K562 (cell line): ENCODE results near the gene GGA3. TPM values are rescaled to one million over a fixed set of nuclear protein-coding genes. Genes with fewer than 3 reads are reported as not detected.

ENCODE experiments used
- ATAC-seq: fragments of 200-7000 bp; cut with Tn5 transposase; 3 replicates; pipeline ENCODE4 v1.9.1; 2020; ENCODE audit warnings: moderate library complexity
- BruUV-seq: library from RNA; stranded (reverse); fragments of 400-500 nt; replicated peaks from 2 replicates; lab custom pipeline; 2021; lab: Mats Ljungman, UMichigan
- CTCF ChIA-PET: fragments of 300-600 bp; formaldehyde crosslinking; extraction: SDS; loops from one replicate; lab custom pipeline; 2021; ENCODE audit warnings: low intra/inter-chr PET ratio; lab: Yijun Ruan, JAX
- POLR2A ChIA-PET: fragments of 300-600, 350-650 bp; sonication (Branson Sonifier 250); formaldehyde crosslinking; extraction: SDS; loops from one replicate; lab custom pipeline; 2021; ENCODE audit warnings: antibody characterized with exemption, inconsistent platforms; lab: Yijun Ruan, JAX
- DNase-seq, 4 experiments: peaks; one replicate each; pipeline versions ENCODE4 v3.0.0 to v3.0.0-alpha.2; 2011 to 2018; ENCODE audit warnings: low spot score in 3 of 4, mixed read lengths in 3 of 4; ENCODE audit errors: extremely low read depth in 1 of 4
- FAIRE-seq: peaks from 2 replicates; lab custom pipeline; 2011; peaks lifted over from hg19 to GRCh38; lab: Jason Lieb, UNC
- H2AFZ ChIP-seq: 2 replicates; pipeline ENCODE4 v1.6.0; 2011; ENCODE audit warnings: low read depth, low read length, control low read depth, inconsistent platforms
- H3K27ac ChIP-seq: fragments of 200-600 bp; 3 replicates; pipeline ENCODE4 v1.8.0; 2011; ENCODE audit warnings: low read depth, mild to moderate bottlenecking, control low read depth, inconsistent platforms, low read length, moderate library complexity, mixed read lengths; ENCODE audit errors: extremely low read depth
- H3K27me3 ChIP-seq, 2 experiments: fragments of 300-600 bp in 1 of 2; 2 replicates in 1 of 2; 3 replicates in 1 of 2; pipeline versions ENCODE4 v1.6.0 to v1.8.0; 2011; ENCODE audit warnings: inconsistent platforms in 2 of 2, low read length in 2 of 2, mild to moderate bottlenecking in 1 of 2, mixed read lengths in 1 of 2, moderate library complexity in 1 of 2; ENCODE audit not compliant: control insufficient read depth in 2 of 2, insufficient read depth in 2 of 2
- H3K36me3 ChIP-seq: fragments of 300-600 bp; 3 replicates; pipeline ENCODE4 v1.8.0; 2011; ENCODE audit warnings: mild to moderate bottlenecking, low read length, inconsistent platforms; ENCODE audit not compliant: control insufficient read depth, insufficient read depth
- H3K4me1 ChIP-seq, 2 experiments: fragments of 200-600 bp in 1 of 2; replicated peaks in 1 of 2; 2 replicates in 1 of 2; 3 replicates in 1 of 2; pipeline versions ENCODE4 v1.5.1 to v1.8.0; 2011; ENCODE audit warnings: inconsistent platforms in 2 of 2, low read length in 2 of 2, mild to moderate bottlenecking in 1 of 2, mixed read lengths in 1 of 2, moderate library complexity in 1 of 2; ENCODE audit not compliant: control insufficient read depth in 2 of 2, insufficient read depth in 2 of 2
- H3K4me2 ChIP-seq: 2 replicates; pipeline ENCODE4 v1.6.1; 2011; ENCODE audit warnings: low read length, control low read depth, inconsistent platforms, mixed read lengths; ENCODE audit not compliant: insufficient read depth
- H3K4me3 ChIP-seq: fragments of 200-600 bp; sonication (generic), shearing (Covaris generic); 2 replicates; pipeline ENCODE4 v1.5.1; 2016; ENCODE audit warnings: control low read depth, inconsistent platforms
- H3K79me2 ChIP-seq: fragments of 200-600 bp; 3 replicates; pipeline ENCODE4 v1.8.0; 2011; ENCODE audit warnings: low read length, inconsistent platforms; ENCODE audit not compliant: control insufficient read depth, insufficient read depth
- H3K9ac ChIP-seq, 2 experiments: 2 replicates each; pipeline versions ENCODE4 v1.6.0 to v1.6.1; 2011; ENCODE audit warnings: low read depth in 2 of 2, low read length in 2 of 2, control low read depth in 1 of 2, inconsistent platforms in 1 of 2, mild to moderate bottlenecking in 1 of 2, mixed read lengths in 1 of 2; ENCODE audit not compliant: insufficient read depth in 1 of 2
- H3K9me1 ChIP-seq: one replicate; pipeline ENCODE4 v1.6.0; 2011; ENCODE audit warnings: inconsistent platforms, mild to moderate bottlenecking, low read length, moderate library complexity; ENCODE audit not compliant: control insufficient read depth, insufficient read depth
- H3K9me3 ChIP-seq: replicated peaks from 2 replicates; pipeline ENCODE4 v1.5.1; 2011; ENCODE audit warnings: low read depth, low read length, inconsistent platforms; ENCODE audit not compliant: control insufficient read depth, insufficient read depth
- H4K20me1 ChIP-seq: replicated peaks from 2 replicates; pipeline ENCODE4 v1.6.1; 2011; ENCODE audit warnings: low read length, inconsistent platforms, mixed read lengths; ENCODE audit not compliant: control insufficient read depth, insufficient read depth
- ADNP ChIP-seq: fragments of 200-800 bp; sonication (Bioruptor generic); IDR thresholded peaks from 2 replicates; pipeline ENCODE4 v1.6.1; 2016; ENCODE audit warnings: missing genetic modification characterization, missing compliant biosample characterization
- BCOR ChIP-seq: fragments of 450-650 bp; IDR thresholded peaks from 2 replicates; pipeline ENCODE4 v1.6.1; 2016
- CBX3 ChIP-seq, 2 experiments: IDR thresholded peaks; 1 replicate in 1 of 2; 2 replicates in 1 of 2; pipeline ENCODE4 v1.6.1; 2012; ENCODE audit warnings: inconsistent platforms in 2 of 2, low read length in 2 of 2, borderline replicate concordance in 1 of 2, control low read depth in 1 of 2
- CHD4 ChIP-seq: fragments of 200-600 bp; sonication (generic); IDR thresholded peaks from 3 replicates; pipeline ENCODE4 v1.6.1; 2012; ENCODE audit warnings: low read depth, mild to moderate bottlenecking, mixed read lengths, low read length, inconsistent platforms; ENCODE audit not compliant: insufficient read depth, insufficient replicate concordance, poor library complexity, severe bottlenecking
- FOXJ3 ChIP-seq: sonication (generic); formaldehyde crosslinking; IDR thresholded peaks from 2 replicates; pipeline ENCODE4 v1.4.0; 2020; ENCODE audit warnings: mild to moderate bottlenecking, missing genetic modification reagents
- HDAC2 ChIP-seq: fragments of 450-650 bp; IDR thresholded peaks from 2 replicates; pipeline ENCODE4 v1.6.1; 2016; ENCODE audit warnings: mild to moderate bottlenecking
- HNRNPK ChIP-seq: fragments of 200-400 bp; formaldehyde crosslinking; IDR thresholded peaks from one replicate; pipeline ENCODE4 v1.6.1; 2018; ENCODE audit warnings: mild to moderate bottlenecking, low read depth, low read length; ENCODE audit not compliant: poor library complexity, severe bottlenecking
- KDM1A ChIP-seq, 2 experiments: fragments of 450-650 bp; IDR thresholded peaks; 2 replicates each; pipeline ENCODE4 v1.6.1; 2016; ENCODE audit warnings: mild to moderate bottlenecking in 2 of 2
- KDM5B ChIP-seq: fragments of 200-600 bp; sonication (generic); IDR thresholded peaks from 2 replicates; pipeline ENCODE4 v1.6.1; 2012; ENCODE audit warnings: low read depth, mild to moderate bottlenecking, moderate library complexity, low read length, control low read depth, inconsistent platforms; ENCODE audit not compliant: insufficient replicate concordance
- KLF1 ChIP-seq: fragments of 450-650 bp; IDR thresholded peaks from 2 replicates; pipeline ENCODE4 v1.6.1; 2016; ENCODE audit warnings: missing genetic modification characterization, missing compliant biosample characterization
- POLR2A ChIP-seq: fragments of 450-650 bp; conservative IDR thresholded peaks from 2 replicates; pipeline ENCODE4 v1.6.1; 2016
- POLR2G ChIP-seq: fragments of 200-400 bp; formaldehyde crosslinking; IDR thresholded peaks from 2 replicates; pipeline ENCODE4 v1.6.1; 2017; ENCODE audit warnings: low read depth, mild to moderate bottlenecking, antibody characterized with exemption, low read length, moderate library complexity
- PTRF ChIP-seq: fragments of 450-650 bp; IDR thresholded peaks from 2 replicates; pipeline ENCODE4 v1.6.1; 2016; ENCODE audit warnings: mild to moderate bottlenecking, missing genetic modification characterization, missing compliant biosample characterization
- RBFOX2 ChIP-seq: fragments of 200-400 bp; formaldehyde crosslinking; IDR thresholded peaks from 2 replicates; pipeline ENCODE4 v1.6.1; 2017; ENCODE audit warnings: low read depth, mild to moderate bottlenecking, low read length, moderate library complexity
- RCOR1 ChIP-seq, 2 experiments: IDR thresholded peaks; 2 replicates each; pipeline ENCODE4 v1.6.1; 2012; ENCODE audit warnings: low read depth in 2 of 2, low read length in 2 of 2, borderline replicate concordance in 1 of 2, improper control_type of control experiment in 1 of 2
- SMARCA5 ChIP-seq: fragments of 450-650 bp; IDR thresholded peaks from 2 replicates; pipeline ENCODE4 v1.6.1; 2016
- XRCC3 ChIP-seq: fragments of 450-650 bp; IDR thresholded peaks from 2 replicates; pipeline ENCODE4 v1.6.1; 2017; ENCODE audit warnings: mild to moderate bottlenecking, moderate library complexity
- ZNF134 ChIP-seq: fragments of 250-450 bp; sonication (Bioruptor Pico); conservative IDR thresholded peaks from 2 replicates; pipeline ENCODE4 v1.4.0; 2020
- ZNF23 ChIP-seq: fragments of 250-450 bp; sonication (Bioruptor Pico); IDR thresholded peaks from 2 replicates; pipeline ENCODE4 v1.4.0; 2020; ENCODE audit warnings: mild to moderate bottlenecking
- WGBS: fragments of 100-300 bp; shearing (Covaris generic); methylation state at CpG from one replicate; pipeline ENCODE4 v1.1.6; 2016; ENCODE audit warnings: low coverage, mixed read lengths; ENCODE audit not compliant: insufficient coverage; ENCODE audit errors: missing lambda C conversion rate; 5-methylcytosine and 5-hydroxymethylcytosine counted together
- in situ Hi-C: fragments of 300-500 bp; cut with MboI; formaldehyde crosslinking; loops from 4 replicates; pipeline ENCODE4 v1.15.0; 2018; ENCODE audit warnings: inconsistent platforms, mixed read lengths
- intact Hi-C: fragments of 100-400 bp; cut with micrococcal nuclease; formaldehyde crosslinking; loops from 2 replicates; pipeline ENCODE4 v1.14.2; 2022
- polyA plus RNA-seq, 8 experiments: library from polyadenylated mRNA; depleted of rRNA in 4 of 8; stranded (reverse) in 5 of 8; unstranded in 3 of 8; fragments of >200 nt; fragmentation: Nextera tagmentation in 2 of 8; fragmentation: Illumina TruSeq in 1 of 8; extraction: Ambion mirVana in 2 of 8; extraction: Trizol in 1 of 8; gene quantifications; 2 replicates each; pipeline versions ENCODE4 v1.2.1 to v1.2.3, GENCODE V29; 2011 to 2014; ENCODE audit warnings: inconsistent platforms in 1 of 8, missing spikeins in 1 of 8
- total RNA-seq, 7 experiments: library from RNA; depleted of rRNA in 6 of 7; stranded (reverse); fragments of >200 nt in 6 of 7; fragmentation: Illumina TruSeq in 2 of 7; extraction: Trizol in 2 of 7; gene quantifications; 2 replicates each; pipeline versions ENCODE4 v1.2.1 to v1.2.3, GENCODE V29; 2011 to 2021; ENCODE audit warnings: low replicate concordance in 1 of 7
- TF ChIP-seq, protein P1 (sequence below): fragments of 250-450 bp; sonication (Bioruptor Pico); IDR thresholded peaks from 2 replicates; pipeline ENCODE4 v1.8.0; 2022; ENCODE audit warnings: inconsistent platforms

The GGA3 gene
- total and polyA plus RNA-seq, 9 of the 15 experiments (the other 6 are each of a cell fraction or from before 2014, with no cell fraction given) = 5.7 to 64.9 (median 25.4) TPM

- WGBS = 95% methylated on average over 13 of the region's 13 CpGs
- H3K27me3 ChIP-seq = no peaks in the 10 kb centered on the region
- H3K27ac ChIP-seq = no peak overlapping the region
- H3K36me3 ChIP-seq = peaks cover 46% of the 10 kb centered on the region; the same call in 2 of the 3 replicates
- CTCF ChIA-PET = interaction anchor here (0.8 kb wide), 1 partner anchor 147 kb away, joined by 3 read pairs; no protein-coding TSS in a partner anchor
- FAIRE-seq (no peak), DNase-seq (no peak), ATAC-seq (no peak)
- no peak overlapping the region for H2AFZ ChIP-seq
- no peak overlapping the region for H3K4me2 ChIP-seq
- in situ Hi-C loops = loop anchor here (10.0 kb wide), 1 partner anchor 148 kb away; no protein-coding TSS in a partner anchor
- POLR2A ChIA-PET = interaction anchor here (0.6 to 3.2 kb wide), 10 partner anchors 8 to 273 kb away, joined by 3 to 23 read pairs (median 4); partner anchors contain the start of genes GRB2 and SLC25A19
- H3K4me3 ChIP-seq = no peak overlapping the region
- peak overlapping the region in 1 of 2 experiments; percentile 32; a peak in 2 of 4 replicates for H3K9ac ChIP-seq
- H3K4me1 ChIP-seq = peaks cover 23 to 44% of the 10 kb centered on the region in 2 experiments; a peak in 4 of 5 replicates
- no TSS peak for BruUV-seq
- peaks cover 38% of the 10 kb centered on the region for H3K79me2 ChIP-seq
- H3K9me3 ChIP-seq = no peaks in the 10 kb centered on the region
- H4K20me1 ChIP-seq = no peaks in the 10 kb centered on the region
- intact Hi-C loops = no loop called here
- H3K9me1 ChIP-seq = no peaks in the 10 kb centered on the region
- TF ChIP-seq POLR2A (peak; percentile 14; the same call in 1 of the 2 replicates), FOXJ3 (CRISPR knock-in tag) (no peak), CBX3 (IDR thresholded peaks at IDR 0.05; ENCODE audit: borderline replicate concordance in 1 of 2, low read length in 2 of 2) (0 out of 3 replicates have a peak, but pooled peaks of 1 of the 2 experiments have one; percentile 34), POLR2G (peak; percentile 41; the same call in 1 of the 2 replicates), HNRNPK (no peak), KDM5B (no peak), BCOR (peak; percentile 96), PTRF (tag) (no peak), RCOR1 (IDR thresholded peaks at IDR 0.05; ENCODE audit: borderline replicate concordance in 1 of 2, low read depth in 2 of 2, low read length in 2 of 2) (peak in 1 of 2 experiments; percentile 87; a peak in 2 of 4 replicates), KDM1A (IDR thresholded peaks at IDR 0.05) (peak in 1 of 2 experiments; percentile 79; a peak in 2 of 4 replicates), XRCC3 (no peak), CHD4 (peak; percentile 87), HDAC2 (peak; percentile 50; the same call in 1 of the 2 replicates), RBFOX2 (peak; percentile 37; the same call in 1 of the 2 replicates), SMARCA5 (peak; percentile 78), KLF1 (tag) (no peak), ZNF23 (CRISPR knock-in tag) (no peak), ADNP (tag) (peak; percentile 93), ZNF134 (CRISPR knock-in tag) (no peak)
- TF ChIP-seq, protein P1, sequence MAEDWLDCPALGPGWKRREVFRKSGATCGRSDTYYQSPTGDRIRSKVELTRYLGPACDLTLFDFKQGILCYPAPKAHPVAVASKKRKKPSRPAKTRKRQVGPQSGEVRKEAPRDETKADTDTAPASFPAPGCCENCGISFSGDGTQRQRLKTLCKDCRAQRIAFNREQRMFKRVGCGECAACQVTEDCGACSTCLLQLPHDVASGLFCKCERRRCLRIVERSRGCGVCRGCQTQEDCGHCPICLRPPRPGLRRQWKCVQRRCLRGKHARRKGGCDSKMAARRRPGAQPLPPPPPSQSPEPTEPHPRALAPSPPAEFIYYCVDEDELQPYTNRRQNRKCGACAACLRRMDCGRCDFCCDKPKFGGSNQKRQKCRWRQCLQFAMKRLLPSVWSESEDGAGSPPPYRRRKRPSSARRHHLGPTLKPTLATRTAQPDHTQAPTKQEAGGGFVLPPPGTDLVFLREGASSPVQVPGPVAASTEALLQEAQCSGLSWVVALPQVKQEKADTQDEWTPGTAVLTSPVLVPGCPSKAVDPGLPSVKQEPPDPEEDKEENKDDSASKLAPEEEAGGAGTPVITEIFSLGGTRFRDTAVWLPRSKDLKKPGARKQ = no peak
Measured at GRCh38 chr17:75266316-75267152, 5.1 kb upstream of the GGA3 start.
